Amniotic stem cell (primary cell): Measurements from ENCODE around the gene GABRG2.
"Not testable (repeated sequence)": the region's sequence is repeated elsewhere in the genome, so short reads cannot be mapped to it uniquely, and the experiment has no call there.

Experiments
- DNase-seq: peaks from one replicate; lab custom pipeline; 2025; lab: John Stamatoyannopoulos, UW

The GABRG2 gene

DNA sequence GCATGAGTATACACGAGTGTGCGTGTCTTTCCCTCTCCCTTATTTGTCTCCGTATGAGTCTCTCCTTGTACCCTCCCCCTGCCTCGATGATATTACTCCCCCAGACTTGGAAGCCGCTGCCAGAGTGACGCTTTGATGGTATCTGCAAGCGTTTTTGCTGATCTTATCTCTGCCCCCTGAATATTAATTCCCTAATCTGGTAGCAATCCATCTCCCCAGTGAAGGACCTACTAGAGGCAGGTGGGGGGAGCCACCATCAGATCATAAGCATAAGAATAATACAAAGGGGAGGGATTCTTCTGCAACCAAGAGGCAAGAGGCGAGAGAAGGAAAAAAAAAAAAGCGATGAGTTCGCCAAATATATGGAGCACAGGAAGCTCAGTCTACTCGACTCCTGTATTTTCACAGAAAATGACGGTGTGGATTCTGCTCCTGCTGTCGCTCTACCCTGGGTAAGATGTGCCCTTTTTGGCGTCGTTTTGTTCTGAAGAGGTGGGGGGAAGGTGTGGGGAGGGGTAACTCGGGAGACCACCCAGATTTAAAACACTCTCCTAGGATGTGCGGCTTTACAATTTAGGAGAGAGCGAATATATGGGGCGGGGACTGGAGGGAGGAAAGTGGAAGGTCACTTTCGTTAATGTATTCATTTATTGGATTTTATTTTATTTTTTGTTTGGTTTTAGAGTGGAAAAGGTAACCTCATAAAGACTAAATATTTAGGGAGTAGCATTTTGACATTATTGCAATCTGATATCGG lies at the start of gene GABRG2:
Gene GABRG2, plus strand, starts transcription at position 119 of the 757 bp plus-strand sequence. Its CDS starts 227 bp downstream, at position 346.
- DNase-seq = no peak

DNA sequence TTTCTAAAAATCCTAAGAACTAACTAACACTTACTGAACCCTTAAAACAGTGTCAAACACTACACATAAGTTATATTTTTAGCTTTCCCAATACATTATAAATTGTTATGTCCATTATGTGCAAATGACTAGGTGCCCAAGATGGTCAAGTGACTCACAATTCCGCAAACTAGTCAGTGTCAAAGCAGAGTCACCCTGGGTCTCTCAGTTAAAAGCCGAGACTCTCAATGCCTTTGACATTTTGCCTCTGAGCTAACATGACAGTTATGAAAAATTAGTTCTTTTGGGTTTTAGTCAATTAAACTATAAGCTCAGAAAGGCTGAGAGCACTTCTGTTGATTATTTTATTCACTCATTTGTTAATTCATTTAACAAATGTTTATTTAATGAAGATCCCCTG lies 42.3 kb upstream of the GABRG2 start:
- no peak for DNase-seq

DNA sequence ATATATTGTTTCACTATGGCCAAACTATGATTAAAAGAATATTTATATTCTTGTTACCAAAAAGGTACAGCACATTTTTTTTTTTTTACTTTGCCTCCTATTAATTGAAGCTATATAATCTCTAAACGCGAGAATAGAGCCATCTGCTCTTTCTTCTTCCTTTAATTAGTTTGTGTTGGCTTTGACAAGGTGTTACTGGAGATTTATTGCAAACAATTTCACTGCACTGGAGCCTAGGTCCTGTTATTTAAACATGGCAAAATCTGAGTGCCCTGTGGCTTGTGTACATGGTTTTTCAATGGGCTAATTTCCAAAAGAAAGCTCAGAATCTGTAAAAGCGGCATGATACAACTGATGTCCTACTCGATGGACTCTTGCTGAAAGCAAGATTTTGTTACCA lies 40.8 kb upstream of the GABRG2 start:
- no peak for DNase-seq

DNA sequence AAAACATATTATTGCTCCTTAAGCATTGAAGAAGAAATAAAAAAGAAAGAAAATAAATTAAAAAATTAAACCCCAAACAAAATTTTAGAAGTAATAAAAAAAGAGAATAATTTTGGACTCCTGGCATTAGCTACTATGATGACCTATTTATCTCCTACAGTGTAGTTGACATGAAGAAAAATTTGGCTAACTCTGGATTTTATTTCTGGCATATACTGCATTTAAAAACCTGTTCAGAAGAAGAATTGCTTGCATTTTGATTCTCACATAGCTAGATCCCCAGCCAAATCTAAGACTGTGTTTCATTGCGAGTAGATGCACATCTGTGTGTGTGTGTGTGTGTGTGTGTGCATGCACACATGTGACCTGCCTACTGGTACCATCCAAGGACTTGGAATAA lies 30.1 kb upstream of the GABRG2 start:
- no peak for DNase-seq

DNA sequence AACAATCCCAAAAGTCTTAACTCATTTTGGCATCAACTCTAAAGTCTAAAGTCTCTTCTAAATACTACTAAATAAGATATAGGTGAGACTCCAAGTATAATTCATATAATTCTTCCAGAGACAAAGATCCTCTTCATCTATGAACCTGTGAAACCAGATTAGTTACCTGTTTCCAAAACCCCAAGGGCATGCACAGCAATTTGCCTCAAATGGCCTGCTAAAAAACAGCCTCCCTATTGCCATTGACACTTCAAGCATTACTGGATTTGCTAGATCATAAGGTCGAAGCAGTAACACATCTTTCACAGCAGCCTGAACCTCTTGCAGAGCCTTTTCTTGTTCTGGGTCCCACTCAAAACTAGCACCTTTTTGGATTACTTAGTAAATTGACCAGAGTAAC lies 20.3 kb upstream of the GABRG2 start:
- DNase-seq = no peak

DNA sequence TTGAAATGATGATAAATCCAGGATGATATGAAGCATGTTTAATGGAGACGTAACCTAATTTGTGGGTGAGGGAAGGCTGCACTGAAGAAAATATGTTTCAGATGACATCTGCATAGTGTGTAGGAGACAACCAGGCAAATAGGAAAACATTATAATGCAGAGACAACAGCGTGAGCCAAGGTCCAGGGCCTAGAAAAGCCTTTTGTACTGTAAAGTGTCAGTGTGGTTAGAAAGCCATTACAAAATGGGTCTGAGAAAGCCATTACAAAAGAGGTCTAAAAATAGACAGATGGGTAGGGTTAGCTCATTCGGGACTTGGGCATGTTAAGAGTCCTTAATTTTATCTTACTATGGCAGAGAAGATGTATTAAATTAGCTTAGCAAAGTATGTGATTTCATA lies 14.9 kb upstream of the GABRG2 start:
- no peak for DNase-seq

DNA sequence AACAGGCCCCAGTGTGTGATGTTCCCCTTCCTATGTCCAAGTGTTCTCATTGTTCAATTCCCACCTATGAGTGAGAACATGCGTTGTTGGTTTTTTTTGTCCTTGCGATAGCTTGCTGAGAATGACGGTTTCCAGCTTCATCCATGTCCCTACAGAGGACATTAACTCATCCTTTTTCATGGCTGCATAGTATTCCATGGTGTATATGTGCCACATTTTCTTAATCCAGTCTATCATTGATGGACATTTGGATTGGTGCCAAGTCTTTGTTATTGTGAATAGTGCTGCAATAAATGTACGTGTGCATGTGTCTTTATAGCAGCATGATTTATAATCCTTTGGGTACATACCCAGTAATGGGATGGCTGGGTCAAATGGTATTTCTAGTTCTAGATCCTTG lies 12.5 kb upstream of the GABRG2 start:
- not testable (repeated sequence) for DNase-seq

DNA sequence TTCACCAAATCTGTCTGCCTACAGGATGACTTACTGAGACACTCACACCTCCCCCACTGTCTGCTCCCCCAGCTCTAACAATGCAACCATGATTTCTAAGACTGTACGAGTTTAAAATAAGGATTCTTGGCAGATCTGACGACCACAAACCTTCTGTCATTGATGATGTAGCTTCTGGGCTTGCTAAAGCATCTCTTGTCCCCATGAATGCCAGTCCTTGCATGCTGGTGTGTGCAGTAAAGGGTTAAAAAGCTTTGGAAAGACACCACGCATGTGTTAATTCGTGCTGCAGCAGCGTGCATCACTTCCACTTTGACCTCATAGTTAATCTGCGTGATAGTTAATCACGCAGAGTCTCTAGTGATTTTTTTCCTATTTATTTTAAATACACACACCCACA lies 411 bp upstream of the GABRG2 start:
- DNase-seq = no peak

DNA sequence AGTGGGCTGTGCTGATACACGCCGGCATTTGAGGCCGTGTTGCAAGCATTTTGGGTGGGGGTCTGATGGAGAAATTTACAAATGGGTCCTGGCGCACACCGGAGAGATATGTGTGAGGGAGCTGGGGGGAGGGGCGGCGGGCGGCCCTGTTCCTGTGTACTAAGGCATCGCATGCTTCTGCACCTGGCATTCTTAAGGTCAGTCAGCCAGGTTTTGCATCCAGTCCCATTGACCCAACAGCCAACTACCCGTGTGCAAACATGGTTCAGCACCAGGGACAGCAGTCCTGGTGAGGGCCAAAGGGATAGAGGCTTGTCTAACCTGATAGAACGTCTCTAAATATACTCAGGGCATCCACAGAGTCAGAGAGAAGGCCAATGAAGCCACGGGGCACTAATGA lies 839 bp downstream of the GABRG2 start:
- no peak for DNase-seq

DNA sequence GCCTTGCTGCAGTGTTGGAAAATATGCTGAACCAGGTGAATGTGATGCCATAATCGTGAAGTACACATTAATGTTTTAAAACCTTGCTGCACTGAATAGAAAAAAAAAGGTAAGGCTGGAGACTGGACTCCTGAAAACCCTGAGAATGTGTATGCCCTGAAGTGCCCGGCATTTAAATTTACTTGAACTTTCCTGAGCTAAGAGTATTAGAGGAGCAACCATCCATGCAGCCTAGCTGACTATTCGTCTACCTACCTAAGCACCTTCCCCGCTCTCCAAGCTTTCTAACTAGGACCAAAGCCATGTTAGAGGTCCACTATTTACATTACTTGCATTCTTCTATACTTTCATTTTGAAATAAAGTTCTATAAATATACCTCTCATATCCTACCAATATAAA lies 1.4 kb downstream of the GABRG2 start:
- no peak for DNase-seq

DNA sequence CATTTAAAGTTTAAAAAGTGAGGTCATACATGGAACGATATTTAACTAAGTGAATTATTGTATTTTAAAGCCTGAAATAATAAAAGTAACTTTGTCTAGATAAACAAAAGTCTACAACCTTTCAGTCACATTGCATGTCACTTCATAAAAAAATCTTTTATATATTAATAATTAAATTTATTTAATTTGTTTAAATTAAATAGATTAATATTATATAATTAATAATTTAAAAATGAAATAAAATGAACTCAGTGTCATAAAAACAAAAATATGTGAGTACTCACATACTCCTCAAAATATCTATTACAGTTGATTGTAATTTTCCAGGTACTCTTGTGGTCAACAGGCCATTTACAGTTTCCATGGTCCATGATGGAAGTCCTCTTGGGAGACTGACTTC lies 11.2 kb downstream of the GABRG2 start:
- DNase-seq = no peak

DNA sequence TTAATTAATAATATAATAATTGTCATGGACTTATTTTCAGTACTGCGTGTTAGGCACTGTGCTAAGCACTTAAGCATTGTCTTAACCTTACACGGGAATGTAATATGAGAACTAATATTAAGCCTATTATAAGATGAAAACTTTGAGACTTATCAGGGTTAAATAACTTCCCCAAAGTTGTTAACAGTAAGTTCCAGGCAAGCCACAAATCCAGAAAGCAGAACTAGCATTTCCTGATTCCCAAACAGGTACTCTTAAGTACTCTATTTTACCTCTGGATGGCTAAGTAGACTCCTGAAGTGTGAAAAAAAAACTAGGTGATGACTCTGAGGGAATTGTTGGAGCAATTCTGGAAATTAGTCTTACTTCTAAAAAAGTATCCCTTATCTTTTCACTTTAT lies 23.8 kb downstream of the GABRG2 start:
- DNase-seq = no peak

DNA sequence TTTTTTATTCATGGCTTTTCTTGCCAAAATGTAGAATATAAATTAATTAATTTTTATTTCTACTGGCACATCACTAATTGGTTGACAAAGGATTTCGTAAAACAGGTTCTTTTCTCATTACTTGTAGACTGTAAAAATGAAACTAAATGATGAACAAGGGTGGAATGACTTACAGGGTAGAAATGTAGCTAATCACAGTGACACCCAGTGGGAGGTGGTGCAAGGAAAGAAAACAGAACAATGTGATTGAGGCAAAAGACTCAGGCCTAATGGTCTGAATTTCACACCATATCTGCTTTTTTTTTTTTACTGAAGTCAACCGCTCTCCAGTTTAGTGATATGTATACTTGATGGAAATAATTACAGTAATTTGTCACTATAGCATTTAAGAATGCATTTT lies 28.9 kb downstream of the GABRG2 start:
- DNase-seq = no peak

DNA sequence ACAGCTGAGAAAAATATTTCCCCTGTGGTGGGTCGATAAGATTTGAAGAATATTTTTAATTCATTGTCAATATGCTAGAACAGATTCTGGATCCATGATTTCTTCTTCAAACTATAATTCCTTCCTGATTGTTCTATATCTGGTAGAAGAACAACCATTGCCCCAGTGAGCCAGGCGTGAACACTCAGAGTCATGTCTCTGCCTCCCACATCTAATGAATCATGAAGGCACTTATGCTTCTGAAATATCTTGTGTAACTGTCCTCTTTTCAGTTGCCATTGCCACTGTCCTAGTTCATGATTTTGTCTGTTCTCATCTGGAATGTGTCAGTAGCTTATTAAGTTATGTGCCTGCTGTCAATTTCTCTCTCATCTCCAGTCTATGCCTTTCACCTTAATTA lies 40.0 kb downstream of the GABRG2 start:
- DNase-seq = no peak

DNA sequence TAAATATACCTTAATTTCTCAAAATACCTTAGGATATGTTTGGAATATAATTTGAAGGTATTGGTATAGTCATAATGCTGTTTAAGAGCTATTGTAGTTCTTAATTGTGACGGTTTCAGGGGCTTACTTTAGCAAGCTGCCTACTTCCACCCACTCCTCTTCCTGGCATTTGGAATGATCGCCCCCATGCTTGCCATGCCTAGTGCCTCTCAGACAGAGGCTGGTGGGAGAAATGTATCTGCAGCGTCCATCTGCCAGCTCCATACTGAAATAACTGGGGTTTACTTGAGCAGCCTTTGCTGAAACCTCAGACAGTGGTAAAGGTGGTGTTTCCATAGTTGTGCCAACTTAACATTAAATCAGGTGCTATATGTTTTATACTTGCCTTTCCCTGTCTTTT lies 52.2 kb downstream of the GABRG2 start:
- DNase-seq = no peak

DNA sequence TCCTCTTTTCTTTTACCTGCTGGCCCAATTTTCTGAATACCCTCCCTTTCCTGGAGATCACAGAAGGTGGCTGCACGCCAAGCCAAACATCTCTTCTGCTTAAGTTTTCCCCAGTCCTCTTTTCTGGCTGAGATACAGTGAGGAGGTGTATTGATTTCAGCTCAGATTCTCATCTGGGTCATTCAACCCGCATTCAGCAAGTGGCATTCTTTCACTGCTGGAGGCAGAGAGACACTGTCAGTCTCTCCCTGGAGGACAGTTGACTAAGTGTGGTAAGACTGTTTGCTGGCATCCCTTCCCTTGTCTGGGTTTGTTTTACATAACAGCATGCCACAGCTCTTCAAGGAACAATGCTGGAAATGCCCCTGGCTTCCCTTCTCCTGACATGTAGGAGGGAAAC lies 60.5 kb downstream of the GABRG2 start:
- no peak for DNase-seq

DNA sequence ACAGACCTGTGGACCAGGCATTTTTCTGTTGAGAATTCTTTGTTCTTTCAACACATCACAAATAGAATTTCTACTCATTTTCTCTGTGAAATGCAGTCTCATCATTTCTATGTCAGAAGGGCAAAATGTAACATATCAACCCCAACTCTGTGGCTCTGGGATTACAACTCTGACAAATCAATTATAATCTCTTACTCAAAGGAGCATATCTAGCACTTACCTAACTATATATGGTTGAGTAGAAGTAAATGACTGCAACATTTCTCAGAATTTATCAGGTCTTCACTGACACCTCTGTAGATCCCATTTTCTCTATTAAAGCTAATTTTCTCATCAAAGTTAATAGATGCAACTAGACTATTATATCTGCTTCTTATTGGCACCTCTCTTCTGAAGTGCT lies 64.8 kb downstream of the GABRG2 start:
- no peak for DNase-seq

DNA sequence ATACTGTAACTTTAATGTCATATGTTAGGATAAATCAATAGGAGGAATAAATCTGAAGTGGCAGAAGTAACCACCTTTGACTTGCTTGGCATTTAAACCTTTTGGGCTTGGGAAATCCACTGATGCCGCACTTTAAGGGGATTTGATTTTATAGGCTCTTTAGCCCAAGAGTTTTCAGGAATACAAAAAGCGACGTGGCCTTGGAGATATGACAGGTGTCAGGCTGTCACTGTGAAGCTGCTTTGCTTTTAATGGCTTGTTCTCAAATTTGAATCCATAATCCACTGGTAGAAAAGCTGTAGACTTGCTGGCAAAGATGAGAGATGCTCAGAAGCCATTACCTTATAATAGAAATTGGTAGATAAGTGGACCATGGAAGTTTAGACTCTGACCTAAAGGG lies 71.6 kb downstream of the GABRG2 start:
- no peak for DNase-seq

DNA sequence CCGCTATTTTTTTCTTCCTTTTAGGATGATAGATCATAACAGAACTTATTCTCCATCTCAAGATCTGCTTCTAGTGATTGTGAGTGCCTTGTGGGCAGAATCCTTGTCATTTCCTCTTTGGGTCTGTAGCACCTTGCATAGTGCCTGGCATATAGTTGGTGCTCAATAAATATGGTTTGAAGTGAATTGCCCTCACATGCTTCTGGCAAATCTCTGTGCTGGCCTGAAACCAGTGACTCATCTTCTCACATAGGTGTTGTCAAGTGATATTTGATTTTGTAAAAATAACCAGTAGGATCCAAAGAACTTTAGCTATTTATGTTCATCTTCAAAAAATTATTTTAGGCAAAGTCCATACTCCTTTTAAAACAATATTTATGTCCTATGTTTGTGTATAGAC lies 86.7 kb downstream of the GABRG2 start:
- DNase-seq = no peak

DNA sequence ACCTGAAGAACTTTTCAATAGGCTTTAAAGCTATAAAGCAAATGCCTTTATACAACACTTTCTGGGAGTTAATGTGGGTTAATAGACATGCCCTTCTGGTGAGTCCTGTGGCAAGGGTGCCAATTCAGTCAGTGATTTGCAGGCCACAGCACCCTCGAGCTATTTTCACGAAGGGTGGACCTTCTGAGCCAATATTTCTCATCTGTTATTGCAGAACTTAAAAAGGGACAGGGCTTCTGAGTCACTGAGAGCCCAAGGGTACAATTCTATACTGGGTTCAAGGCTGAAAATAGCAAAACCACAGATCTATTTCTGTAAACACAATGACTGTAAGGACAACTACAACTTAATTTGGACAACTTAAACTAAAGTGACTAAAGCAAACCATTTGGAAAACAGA lies 92.8 kb downstream of the GABRG2 start:
- no peak for DNase-seq

DNA sequence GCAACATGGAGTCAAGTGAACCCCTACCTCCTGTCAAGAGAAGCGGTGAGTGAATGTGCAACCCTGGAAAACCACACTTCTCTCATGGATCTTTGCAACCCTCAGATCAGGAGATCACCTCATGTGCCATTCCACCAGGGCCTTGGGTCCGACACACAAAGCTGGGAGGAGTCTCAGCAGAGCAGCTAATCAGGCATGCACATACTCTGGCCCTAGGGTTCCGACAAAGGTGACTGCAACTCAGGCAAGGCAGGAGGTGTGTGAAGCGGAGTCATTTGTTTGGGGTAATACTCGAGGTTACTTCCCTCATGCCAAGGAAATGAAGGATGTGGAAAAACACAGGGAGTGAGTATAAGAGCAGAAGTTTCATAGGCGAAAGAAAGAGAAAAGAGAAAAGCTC lies 96.1 kb downstream of the GABRG2 start:
- no peak for DNase-seq

DNA sequence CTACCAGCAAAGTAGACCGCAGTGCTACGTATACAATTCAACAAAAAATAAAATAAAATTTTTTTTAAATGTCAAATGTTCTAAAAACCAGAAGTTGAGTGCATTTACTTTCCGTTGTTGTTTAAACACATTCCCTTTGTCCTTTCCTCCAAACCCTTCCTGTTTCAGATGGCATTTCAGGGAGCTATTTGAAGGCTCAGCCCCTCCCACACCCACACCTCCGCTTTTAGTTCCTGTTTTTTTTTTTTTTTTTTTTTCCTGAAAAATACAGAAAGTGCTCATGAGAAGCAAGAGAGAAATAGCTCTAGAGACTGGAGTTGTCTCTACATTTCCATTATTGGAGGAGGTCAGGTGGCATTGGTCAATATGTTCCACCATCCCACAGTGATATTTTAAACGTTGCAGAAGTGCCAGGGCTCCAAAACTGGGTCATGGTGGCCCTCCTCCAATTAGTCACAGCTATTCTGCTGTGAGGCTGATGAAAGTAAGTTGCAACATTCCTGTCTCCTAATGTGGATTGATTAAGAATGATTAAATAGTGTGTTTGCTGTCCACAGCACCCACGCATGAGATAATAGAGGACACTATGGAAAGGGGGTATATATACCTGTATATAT lies 106.9 kb downstream of the GABRG2 start:
- DNase-seq = no peak

DNA sequence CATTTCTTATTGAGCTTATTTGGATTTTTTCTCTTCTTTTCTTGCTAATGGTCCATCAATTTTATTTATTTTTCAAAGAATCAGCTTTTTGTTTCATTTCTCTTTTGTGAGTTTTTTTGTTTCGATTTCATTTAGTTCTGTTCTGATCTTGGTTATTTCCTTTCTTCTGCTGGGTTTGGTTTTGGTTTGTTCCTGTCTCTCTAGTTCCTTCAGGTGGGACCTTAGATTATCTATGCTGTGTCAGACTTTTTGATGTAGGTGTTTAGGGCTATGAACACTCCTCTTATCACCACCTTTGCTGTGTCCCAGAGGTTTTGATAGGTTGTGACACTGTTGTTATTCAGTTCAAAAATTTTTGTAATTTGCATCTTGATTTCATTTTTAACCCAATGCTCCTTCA lies 119.8 kb downstream of the GABRG2 start:
- DNase-seq = no peak

DNA sequence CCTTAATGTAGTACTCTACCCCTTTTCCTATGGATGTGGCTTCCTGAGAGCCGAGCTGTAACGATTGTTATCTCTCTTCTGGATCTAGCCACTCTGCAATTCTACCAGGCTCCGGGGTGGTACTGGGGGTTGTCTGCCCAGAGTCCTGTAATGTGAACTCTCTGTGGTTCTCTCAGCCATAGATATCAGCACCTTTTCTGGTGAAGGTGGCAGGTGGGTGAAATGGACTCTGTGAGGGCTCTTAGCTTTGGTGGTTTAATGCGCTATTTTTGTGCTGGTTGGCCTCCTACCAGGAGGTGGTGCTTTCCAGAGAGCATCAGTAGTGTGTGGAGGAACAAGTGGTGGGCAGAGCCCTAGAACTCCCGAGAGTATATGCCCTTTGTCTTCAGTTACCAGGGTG lies 122.1 kb downstream of the GABRG2 start:
- DNase-seq = no peak
